SK-N-SH (cell line): ENCODE measurements around the gene MNDA. TPM values are rescaled to one million over a fixed set of nuclear protein-coding genes. Genes with fewer than 3 reads are reported as not detected.

Source experiments
- CTCF ChIA-PET: fragments of 300-600, 350-600 bp; formaldehyde crosslinking; extraction: SDS; loops from one replicate; lab custom pipeline; 2021; lab: Yijun Ruan, JAX
- POLR2A ChIA-PET: fragments of 350-600 bp; sonication (Branson Sonifier 250); formaldehyde crosslinking; extraction: SDS; loops from one replicate; lab custom pipeline; 2020; ENCODE audit warnings: antibody characterized with exemption, inconsistent platforms; lab: Yijun Ruan, JAX
- DNase-seq: peaks from one replicate; pipeline ENCODE4 v3.0.0; 2012
- H2AFZ ChIP-seq: fragments of 200-600 bp; sonication (generic); 2 replicates; pipeline ENCODE4 v1.8.1; 2016; ENCODE audit warnings: antibody characterized with exemption, mild to moderate bottlenecking, low read depth
- H3F3A ChIP-seq: fragments of 200-600 bp; sonication (generic); replicated peaks from 2 replicates; pipeline ENCODE3; 2016; ENCODE audit warnings: antibody characterized with exemption, mild to moderate bottlenecking; ENCODE audit not compliant: insufficient read depth
- H3K27ac ChIP-seq, 2 experiments: fragments of 200-500 bp in 1 of 2; fragments of 200-600 bp in 1 of 2; sonication (Bioruptor generic) in 1 of 2; sonication (generic), shearing (Covaris generic) in 1 of 2; 2 replicates each; pipeline versions ENCODE4 v1.5.1 to v1.6.1; 2014 to 2016; ENCODE audit warnings: low read depth in 2 of 2, inconsistent platforms in 1 of 2, low read length in 1 of 2, mild to moderate bottlenecking in 1 of 2, mixed read lengths in 1 of 2
- H3K27me3 ChIP-seq: fragments of 200-600 bp; sonication (generic), shearing (Covaris generic); 2 replicates; pipeline ENCODE4 v1.6.1; 2016; ENCODE audit warnings: mixed run types; ENCODE audit not compliant: insufficient read depth
- H3K36me3 ChIP-seq, 2 experiments: fragments of 200-500 bp in 1 of 2; fragments of 200-600 bp in 1 of 2; sonication (Bioruptor generic) in 1 of 2; sonication (generic) in 1 of 2; replicated peaks in 1 of 2; 2 replicates each; pipeline versions ENCODE3 to v1.5.1; 2014 to 2016; ENCODE audit warnings: low read length in 1 of 2, mild to moderate bottlenecking in 1 of 2; ENCODE audit not compliant: insufficient read depth in 2 of 2, control insufficient read depth in 1 of 2
- H3K4me1 ChIP-seq, 2 experiments: fragments of 200-500 bp in 1 of 2; fragments of 200-600 bp in 1 of 2; sonication (Bioruptor generic) in 1 of 2; sonication (generic), shearing (Covaris generic) in 1 of 2; 2 replicates each; pipeline versions ENCODE4 v1.5.1 to v1.6.1; 2014 to 2016; ENCODE audit warnings: low read depth in 1 of 2, low read length in 1 of 2, mixed run types in 1 of 2; ENCODE audit not compliant: insufficient read depth in 2 of 2, control insufficient read depth in 1 of 2
- H3K4me2 ChIP-seq: fragments of 200-600 bp; sonication (generic), shearing (Covaris generic); 2 replicates; pipeline ENCODE4 v1.6.1; 2017; ENCODE audit warnings: mixed run types
- H3K4me3 ChIP-seq, 2 experiments: fragments of 200-500 bp in 1 of 2; fragments of 200-600 bp in 1 of 2; sonication (Bioruptor generic) in 1 of 2; sonication (generic), shearing (Covaris generic) in 1 of 2; 2 replicates each; pipeline versions ENCODE4 v1.5.1 to v1.8.1; 2014 to 2016; ENCODE audit warnings: low read depth in 2 of 2, inconsistent platforms in 1 of 2, low read length in 1 of 2, mild to moderate bottlenecking in 1 of 2, mixed read lengths in 1 of 2, moderate library complexity in 1 of 2
- H3K79me2 ChIP-seq: fragments of 200-600 bp; sonication (generic); 2 replicates; pipeline ENCODE4 v1.8.1; 2017; ENCODE audit warnings: mild to moderate bottlenecking; ENCODE audit not compliant: insufficient read depth
- H3K9ac ChIP-seq: fragments of 200-600 bp; sonication (generic); 2 replicates; pipeline ENCODE4 v1.6.1; 2017; ENCODE audit warnings: mixed run types
- H3K9me2 ChIP-seq: fragments of 200-600 bp; sonication (generic); 2 replicates; pipeline ENCODE4 v1.6.1; 2017; ENCODE audit warnings: mixed run types
- H3K9me3 ChIP-seq: fragments of 200-600 bp; sonication (generic); 2 replicates; pipeline ENCODE4 v1.6.1; 2017; ENCODE audit warnings: mixed run types, mild to moderate bottlenecking, moderate library complexity
- H4K20me1 ChIP-seq: fragments of 200-600 bp; sonication (generic); 2 replicates; pipeline ENCODE4 v1.6.1; 2017; ENCODE audit warnings: mild to moderate bottlenecking, mixed run types; ENCODE audit not compliant: insufficient read depth
- CHD2 ChIP-seq: fragments of 150-350 bp; IDR thresholded peaks from 2 replicates; pipeline ENCODE4 v1.6.1; 2018; ENCODE audit warnings: low read length; ENCODE audit not compliant: partially characterized antibody
- CTCF ChIP-seq: fragments of 200-600 bp; sonication (generic); IDR thresholded peaks from 2 replicates; pipeline ENCODE4 v1.6.1; 2017; ENCODE audit warnings: antibody characterized with exemption, mild to moderate bottlenecking, moderate library complexity
- EZH2phosphoT487 ChIP-seq: fragments of 200-600 bp; sonication (generic); IDR thresholded peaks from 2 replicates; pipeline ENCODE4 v1.6.1; 2017; ENCODE audit warnings: low read depth, mixed run types, mild to moderate bottlenecking, antibody characterized with exemption, moderate library complexity, borderline replicate concordance
- FOSL2 ChIP-seq: IDR thresholded peaks from 2 replicates; pipeline ENCODE4 v1.4.0; 2012; ENCODE audit warnings: low read depth, mild to moderate bottlenecking, moderate library complexity, borderline replicate concordance
- FOXM1 ChIP-seq: IDR thresholded peaks from 2 replicates; pipeline ENCODE4 v1.4.0; 2012; ENCODE audit warnings: low read depth, mild to moderate bottlenecking
- GATA2 ChIP-seq: sonication (generic); formaldehyde crosslinking; IDR thresholded peaks from 2 replicates; pipeline ENCODE4 v1.5.0; 2020; ENCODE audit warnings: mild to moderate bottlenecking, missing genetic modification reagents
- POLR2AphosphoS5 ChIP-seq: IDR thresholded peaks from 2 replicates; pipeline ENCODE4 v1.6.1; 2012; ENCODE audit warnings: low read depth, low read length
- RXRA ChIP-seq: IDR thresholded peaks from 2 replicates; pipeline ENCODE4 v1.4.0; 2012; ENCODE audit warnings: low read depth, mild to moderate bottlenecking, borderline replicate concordance
- SIN3A ChIP-seq: IDR thresholded peaks from 2 replicates; pipeline ENCODE4 v1.6.1; 2012; ENCODE audit warnings: low read depth, mild to moderate bottlenecking, low read length, moderate library complexity, borderline replicate concordance
- SMC3 ChIP-seq: IDR thresholded peaks from 2 replicates; pipeline ENCODE4 v1.6.1; 2012; ENCODE audit warnings: low read depth, low read length, improper control_type of control experiment
- TAF1 ChIP-seq: IDR thresholded peaks from 2 replicates; pipeline ENCODE4 v1.6.1; 2012; ENCODE audit warnings: low read depth, mild to moderate bottlenecking, low read length, moderate library complexity, borderline replicate concordance
- TCF12 ChIP-seq: IDR thresholded peaks from 2 replicates; pipeline ENCODE4 v1.4.0; 2012
- YY1 ChIP-seq: IDR thresholded peaks from 2 replicates; pipeline ENCODE4 v1.4.0; 2012; ENCODE audit warnings: low read depth, mild to moderate bottlenecking
- WGBS: methylation state at CpG from one replicate; pipeline ENCODE4 v1.1.6; 2017; ENCODE audit warnings: low lambda C conversion rate; 5-methylcytosine and 5-hydroxymethylcytosine counted together
- polyA plus RNA-seq, 3 experiments: library from polyadenylated mRNA; depleted of rRNA; stranded (reverse); fragments of >200 nt; gene quantifications; 2 replicates each; pipeline ENCODE4 v1.2.3, GENCODE V29; 2012
- TF ChIP-seq, protein P1 (sequence below): IDR thresholded peaks from 2 replicates; pipeline ENCODE4 v1.6.1; 2012; ENCODE audit warnings: mild to moderate bottlenecking, low read depth, low read length, moderate library complexity

The MNDA gene
- polyA plus RNA-seq, 1 of the 3 experiments (the other 2 are of a cell fraction), result not detected

DNA sequence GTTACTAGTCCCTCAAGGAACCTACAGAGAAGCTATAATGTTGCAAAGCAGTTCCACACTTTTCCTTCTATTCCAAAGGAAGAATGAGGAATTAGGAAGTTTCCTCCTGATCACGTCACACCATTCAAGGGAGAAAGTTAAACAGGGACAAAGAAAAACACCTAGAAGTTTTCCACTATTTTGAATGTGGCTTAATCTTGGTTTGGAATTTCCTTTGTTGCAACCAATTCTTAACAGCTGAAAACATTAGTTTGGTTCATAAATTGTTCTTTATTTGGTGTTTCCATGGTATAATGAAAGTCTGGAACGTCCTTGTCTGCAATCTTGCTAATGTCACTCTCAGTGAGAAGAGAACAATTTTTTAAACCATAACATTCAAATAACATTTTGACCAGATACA lies 8.4 kb downstream of the MNDA start:
- Histone ChIP-seq H3K79me2 (no peaks in the 10 kb centered on the region), H3K9me3 (no peaks in the 10 kb centered on the region), H3K4me2 (no peak overlapping the region), H3K36me3 (no peaks in the 10 kb centered on the region), H4K20me1 (no peaks in the 10 kb centered on the region), H3K27me3 (no peaks in the 10 kb centered on the region), H2AFZ (no peak overlapping the region), H3K9me2 (no peaks in the 10 kb centered on the region; the same call in 1 of the 2 replicates), H3K4me3 (no peak overlapping the region), H3K9ac (no peak overlapping the region), H3K4me1 (no peaks in the 10 kb centered on the region), H3K27ac (no peak overlapping the region), H3F3A (no peaks in the 10 kb centered on the region)
- no peak for TF ChIP-seq FOXM1
- TF ChIP-seq EZH2phosphoT487, result no peak
- no peak for TF ChIP-seq GATA2 (CRISPR knock-in tag)
- no peak for TF ChIP-seq POLR2AphosphoS5
- TF ChIP-seq TCF12, result no peak
- no peak for TF ChIP-seq CTCF
- TF ChIP-seq TAF1, result no peak
- TF ChIP-seq SIN3A, result no peak
- TF ChIP-seq RXRA, result no peak
- no peak for TF ChIP-seq FOSL2
- TF ChIP-seq, protein P1, sequence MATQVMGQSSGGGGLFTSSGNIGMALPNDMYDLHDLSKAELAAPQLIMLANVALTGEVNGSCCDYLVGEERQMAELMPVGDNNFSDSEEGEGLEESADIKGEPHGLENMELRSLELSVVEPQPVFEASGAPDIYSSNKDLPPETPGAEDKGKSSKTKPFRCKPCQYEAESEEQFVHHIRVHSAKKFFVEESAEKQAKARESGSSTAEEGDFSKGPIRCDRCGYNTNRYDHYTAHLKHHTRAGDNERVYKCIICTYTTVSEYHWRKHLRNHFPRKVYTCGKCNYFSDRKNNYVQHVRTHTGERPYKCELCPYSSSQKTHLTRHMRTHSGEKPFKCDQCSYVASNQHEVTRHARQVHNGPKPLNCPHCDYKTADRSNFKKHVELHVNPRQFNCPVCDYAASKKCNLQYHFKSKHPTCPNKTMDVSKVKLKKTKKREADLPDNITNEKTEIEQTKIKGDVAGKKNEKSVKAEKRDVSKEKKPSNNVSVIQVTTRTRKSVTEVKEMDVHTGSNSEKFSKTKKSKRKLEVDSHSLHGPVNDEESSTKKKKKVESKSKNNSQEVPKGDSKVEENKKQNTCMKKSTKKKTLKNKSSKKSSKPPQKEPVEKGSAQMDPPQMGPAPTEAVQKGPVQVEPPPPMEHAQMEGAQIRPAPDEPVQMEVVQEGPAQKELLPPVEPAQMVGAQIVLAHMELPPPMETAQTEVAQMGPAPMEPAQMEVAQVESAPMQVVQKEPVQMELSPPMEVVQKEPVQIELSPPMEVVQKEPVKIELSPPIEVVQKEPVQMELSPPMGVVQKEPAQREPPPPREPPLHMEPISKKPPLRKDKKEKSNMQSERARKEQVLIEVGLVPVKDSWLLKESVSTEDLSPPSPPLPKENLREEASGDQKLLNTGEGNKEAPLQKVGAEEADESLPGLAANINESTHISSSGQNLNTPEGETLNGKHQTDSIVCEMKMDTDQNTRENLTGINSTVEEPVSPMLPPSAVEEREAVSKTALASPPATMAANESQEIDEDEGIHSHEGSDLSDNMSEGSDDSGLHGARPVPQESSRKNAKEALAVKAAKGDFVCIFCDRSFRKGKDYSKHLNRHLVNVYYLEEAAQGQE, result no peak
- TF ChIP-seq YY1, result no peak
- TF ChIP-seq CHD2, result no peak
- TF ChIP-seq SMC3, result no peak
- 1% methylated on average over 2 of the region's 2 CpGs for WGBS
- DNase-seq, result no peak
- CTCF ChIA-PET, result no interaction called here
- POLR2A ChIA-PET, result no interaction called here
